Measurements from ENCODE around the gene MEOX1. TPM values are rescaled to one million over a fixed set of nuclear protein-coding genes. Genes with fewer than 3 reads are reported as not detected.

Gene MEOX1
- total RNA-seq, 1 experiment from 2014 or later, result not detected

DNA sequence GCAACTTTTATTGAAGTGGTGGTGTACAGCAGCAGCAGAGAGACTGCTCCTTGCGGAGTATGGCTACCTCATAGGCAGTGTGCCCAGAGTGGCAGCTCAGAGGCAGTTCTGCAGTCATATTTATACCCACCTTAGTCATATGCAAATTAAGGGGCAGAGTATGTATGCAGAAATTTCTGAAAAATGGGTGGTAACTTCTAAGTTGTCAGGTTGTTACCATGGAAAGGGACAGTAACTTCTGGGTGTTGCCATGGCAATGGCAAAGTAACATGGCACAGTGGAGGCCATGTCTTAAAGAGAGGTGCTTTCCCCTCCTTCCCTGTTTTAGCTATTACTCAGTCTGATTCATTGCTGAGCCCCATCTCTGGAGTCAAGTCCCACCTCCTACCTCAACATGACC lies 53.4 kb downstream of the MEOX1 start:
- no peak overlapping the region for H3K56ac ChIP-seq (ENCODE audit: insufficient read length, low read depth, low read length)
- no peak overlapping the region for H2BK120ac ChIP-seq (ENCODE audit: low read depth, low read length, poor library complexity, severe bottlenecking)
- H2AK5ac ChIP-seq (ENCODE audit: insufficient read length, low read length), result no peak overlapping the region
- H2BK15ac ChIP-seq (ENCODE audit: low read depth, low read length), result no peak overlapping the region
- Mint-ChIP-seq H3K36me3 (ENCODE audit: insufficient read depth in 1 of 3, low read depth in 3 of 3) (peaks cover 0 to 4% (median 0%) of the 10 kb centered on the region in 3 experiments; a peak in 1 of 7 replicates), H3K9me3 (peaks cover 2 to 4% of the 10 kb centered on the region in 2 experiments; a peak in 1 of 5 replicates), H3K4me1 (peaks cover 2 to 7% of the 10 kb centered on the region in 2 experiments; a peak in 3 of 4 replicates), H3K27ac (no peak overlapping the region), H3K4me3 (no peak overlapping the region), H3K27me3 (ENCODE audit: low read depth) (peaks cover 1% of the 10 kb centered on the region; the same call in 1 of the 2 replicates)
- WGBS (ENCODE audit: extremely low coverage, insufficient read length, low lambda C conversion rate), result no CpG with 5 or more reads among the region's 1 CpG
- no peak overlapping the region for H3K18ac ChIP-seq (ENCODE audit: insufficient read length, low read depth, low read length)
- no peak overlapping the region for H2BK12ac ChIP-seq (ENCODE audit: insufficient read length, low read depth, low read length)
- no peaks in the 10 kb centered on the region for H3K79me1 ChIP-seq (ENCODE audit: insufficient read depth, low read depth, low read length, poor library complexity, severe bottlenecking)
- no peak overlapping the region for H4K8ac ChIP-seq (replicated peaks; ENCODE audit: insufficient read length, low read depth, low read length)
- peaks cover 3% of the 10 kb centered on the region for H4K20me1 ChIP-seq (ENCODE audit: control insufficient read depth, insufficient read depth, insufficient read length)
- no peak overlapping the region for H2BK5ac ChIP-seq (ENCODE audit: insufficient read length, low read length)
- no peak for DNase-seq
- H4K5ac ChIP-seq (ENCODE audit: insufficient read length, low read depth, low read length), result no peak overlapping the region
- H3K79me2 ChIP-seq (ENCODE audit: insufficient read depth, low read length), result no peaks in the 10 kb centered on the region
- no peak overlapping the region for H3K9ac ChIP-seq (ENCODE audit: extremely low read depth, insufficient read length, low read length)
- no peak overlapping the region for H3K4me2 ChIP-seq (ENCODE audit: insufficient read depth, insufficient read length, low read length)
- H3K23ac ChIP-seq (ENCODE audit: insufficient read length, low read depth, low read length), result no peak overlapping the region
- H3K4ac ChIP-seq (ENCODE audit: low read depth, low read length), result no peak overlapping the region
- no peaks in the 10 kb centered on the region for H3K27me3 ChIP-seq (ENCODE audit: insufficient read depth, low read length)
- H3K27ac ChIP-seq (ENCODE audit: insufficient read length, low read depth, low read length), result no peak overlapping the region
- no peaks in the 10 kb centered on the region for H3K9me3 ChIP-seq (ENCODE audit: control insufficient read depth, low read depth, low read length)
- no peaks in the 10 kb centered on the region for H3K23me2 ChIP-seq (ENCODE audit: insufficient read length, low read depth, low read length, poor library complexity, severe bottlenecking)
- no peak overlapping the region for H3K14ac ChIP-seq (ENCODE audit: insufficient read depth, low read length)
- no peak overlapping the region for H4K91ac ChIP-seq (ENCODE audit: insufficient read length, low read depth, low read length)
- H2BK20ac ChIP-seq (ENCODE audit: low read depth, low read length, poor library complexity, severe bottlenecking), result no peak overlapping the region
- no peak overlapping the region for H2AFZ ChIP-seq (ENCODE audit: low read length)
- TF ChIP-seq, protein P1, sequence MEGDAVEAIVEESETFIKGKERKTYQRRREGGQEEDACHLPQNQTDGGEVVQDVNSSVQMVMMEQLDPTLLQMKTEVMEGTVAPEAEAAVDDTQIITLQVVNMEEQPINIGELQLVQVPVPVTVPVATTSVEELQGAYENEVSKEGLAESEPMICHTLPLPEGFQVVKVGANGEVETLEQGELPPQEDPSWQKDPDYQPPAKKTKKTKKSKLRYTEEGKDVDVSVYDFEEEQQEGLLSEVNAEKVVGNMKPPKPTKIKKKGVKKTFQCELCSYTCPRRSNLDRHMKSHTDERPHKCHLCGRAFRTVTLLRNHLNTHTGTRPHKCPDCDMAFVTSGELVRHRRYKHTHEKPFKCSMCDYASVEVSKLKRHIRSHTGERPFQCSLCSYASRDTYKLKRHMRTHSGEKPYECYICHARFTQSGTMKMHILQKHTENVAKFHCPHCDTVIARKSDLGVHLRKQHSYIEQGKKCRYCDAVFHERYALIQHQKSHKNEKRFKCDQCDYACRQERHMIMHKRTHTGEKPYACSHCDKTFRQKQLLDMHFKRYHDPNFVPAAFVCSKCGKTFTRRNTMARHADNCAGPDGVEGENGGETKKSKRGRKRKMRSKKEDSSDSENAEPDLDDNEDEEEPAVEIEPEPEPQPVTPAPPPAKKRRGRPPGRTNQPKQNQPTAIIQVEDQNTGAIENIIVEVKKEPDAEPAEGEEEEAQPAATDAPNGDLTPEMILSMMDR (conservative IDR thresholded peaks at IDR 0.05), result no peak
- 0 out of 2 replicates have a peak, but pooled peaks cover 2% of the 10 kb centered on the region for H3K4me1 ChIP-seq (ENCODE audit: insufficient read depth, low read length)
- no peak overlapping the region for H3T11ph ChIP-seq (ENCODE audit: low read length)
